Mononuclear cell (primary cell): ENCODE results near the gene ADM2. TPM values are rescaled to one million over a fixed set of nuclear protein-coding genes. Genes with fewer than 3 reads are reported as not detected.
"Not testable (repeated sequence)": the region's sequence is repeated elsewhere in the genome, so short reads cannot be mapped to it uniquely, and the experiment has no call there.

Experiments used
- H3K27me3 ChIP-seq: 2 replicates; pipeline ENCODE4 v1.6.0; 2011; ENCODE audit warnings: low read length, control low read depth; ENCODE audit not compliant: insufficient read depth
- H3K4me1 ChIP-seq: 2 replicates; pipeline ENCODE4 v1.5.1; 2011; ENCODE audit warnings: mild to moderate bottlenecking, low read length, control low read depth; ENCODE audit not compliant: insufficient read depth
- H3K4me3 ChIP-seq: 2 replicates; pipeline ENCODE4 v1.5.1; 2011; ENCODE audit warnings: mild to moderate bottlenecking, low read length, moderate library complexity
- H3K9me3 ChIP-seq: 2 replicates; pipeline ENCODE4 v1.5.1; 2011; ENCODE audit warnings: low read depth, mild to moderate bottlenecking, control low read depth, low read length
- total RNA-seq: library from RNA; depleted of rRNA; stranded (reverse); fragments of >200 nt; gene quantifications from one replicate; pipeline ENCODE4 v1.2.3, GENCODE V29; 2012

The ADM2 gene
- total RNA-seq, 1 donor, result 0.31 TPM

DNA sequence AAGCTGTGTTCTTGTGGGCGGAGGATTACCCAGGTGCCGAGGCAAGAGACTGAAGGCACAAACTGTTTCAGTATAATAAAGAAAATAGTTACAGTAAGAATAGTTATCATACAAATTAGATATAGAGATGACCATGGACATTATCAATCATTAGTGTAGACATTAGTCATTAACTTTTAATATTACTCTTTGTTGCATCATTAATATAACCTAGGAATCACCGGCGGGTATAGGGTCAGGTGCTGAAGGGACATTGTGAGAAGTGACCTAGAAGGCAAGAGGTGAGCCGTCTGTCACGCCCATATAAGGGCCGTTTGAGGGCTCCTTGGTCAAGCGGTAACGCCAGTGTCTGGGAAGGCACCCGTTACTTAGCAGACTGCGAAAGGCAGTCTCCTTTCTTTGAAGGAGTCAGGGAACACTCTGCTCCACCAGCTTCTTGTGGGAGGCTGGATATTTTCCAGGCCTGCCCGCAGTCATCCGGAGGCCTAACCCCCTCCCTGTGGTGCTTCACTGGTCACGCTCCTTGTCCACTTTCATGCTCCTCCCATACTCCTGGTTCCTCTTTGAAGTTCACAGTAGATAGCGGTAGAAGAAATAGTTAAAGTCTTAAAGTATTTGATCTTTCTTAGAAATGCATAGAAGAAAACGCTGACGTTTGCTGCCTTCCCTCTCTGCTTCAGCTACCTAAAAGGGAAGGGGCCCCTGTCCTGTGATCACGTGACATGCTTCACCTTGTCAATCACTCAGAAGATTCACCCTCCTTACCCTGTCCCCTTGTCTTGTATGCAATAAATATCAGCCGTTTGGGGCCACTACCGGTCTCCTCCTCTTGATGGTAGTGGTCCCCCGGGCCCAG, 52.7 kb downstream of the ADM2 start:
- not testable (repeated sequence) for H3K4me3 ChIP-seq, H3K9me3 ChIP-seq, H3K27me3 ChIP-seq
- peaks cover 85% of the 10 kb centered on the region for H3K4me1 ChIP-seq

DNA sequence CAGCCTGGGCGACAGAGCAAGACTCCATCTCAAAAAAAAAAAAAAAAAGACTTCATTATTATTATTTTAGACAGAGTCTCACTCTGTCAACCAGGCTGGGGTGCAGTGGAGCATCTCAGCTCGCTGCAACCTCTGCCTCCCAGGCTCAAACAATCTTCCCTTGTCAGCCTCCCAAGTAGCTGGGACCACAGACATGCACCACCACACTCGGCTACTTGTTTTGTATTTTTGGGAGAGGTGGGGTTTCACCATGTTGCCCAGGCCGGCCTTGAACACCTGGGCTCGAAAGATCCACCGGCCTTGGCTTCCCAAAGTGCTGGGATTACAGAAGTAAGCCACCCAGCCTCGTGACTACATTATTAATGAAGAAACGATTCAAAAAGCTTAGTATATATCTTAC, 53.8 kb downstream of the ADM2 start:
- no peaks in the 10 kb centered on the region for H3K27me3 ChIP-seq
- H3K4me1 ChIP-seq, result peaks cover 89% of the 10 kb centered on the region
- no peak overlapping the region for H3K4me3 ChIP-seq
- no peaks in the 10 kb centered on the region for H3K9me3 ChIP-seq

Other genes starting within 250 kb of the ADM2 start
- gene TUBGCP6, start 236.5 kb upstream of the ADM2 start, total RNA-seq, result 45.1 TPM
- 36.4 TPM for gene HDAC10, start 230.3 kb upstream of the ADM2 start, total RNA-seq
- gene MAPK12, start 219.9 kb upstream of the ADM2 start, total RNA-seq, result 0.73 TPM
- gene MAPK11, start 211.2 kb upstream of the ADM2 start, total RNA-seq, result 1.3 TPM
- 66.0 TPM for gene PLXNB2, start 173.9 kb upstream of the ADM2 start, total RNA-seq
- 1.0 TPM for gene DENND6B, start 154.5 kb upstream of the ADM2 start, total RNA-seq
- 27.5 TPM for gene PPP6R2, start 138.2 kb upstream of the ADM2 start, total RNA-seq
- gene SBF1, start 6.5 kb upstream of the ADM2 start, total RNA-seq, result 63.4 TPM
- not detected for gene MIOX, start 5.3 kb downstream of the ADM2 start, total RNA-seq
- 22.8 TPM for gene LMF2, start 26.2 kb downstream of the ADM2 start, total RNA-seq
- gene NCAPH2, start 26.7 kb downstream of the ADM2 start, total RNA-seq, result 40.6 TPM
- 33.8 TPM for gene SCO2, start 44.1 kb downstream of the ADM2 start, total RNA-seq
- 151 TPM for gene TYMP, start 48.5 kb downstream of the ADM2 start, total RNA-seq
- gene KLHDC7B, start 64.4 kb downstream of the ADM2 start, total RNA-seq, result 1.7 TPM
- not detected for gene SYCE3, start 81.4 kb downstream of the ADM2 start, total RNA-seq
- gene CPT1B, start 96.9 kb downstream of the ADM2 start, total RNA-seq, result 7.2 TPM
- 40.0 TPM for gene CHKB, start 101.3 kb downstream of the ADM2 start, total RNA-seq
- 0.10 TPM for gene MAPK8IP2, start 119.2 kb downstream of the ADM2 start, total RNA-seq
- 21.3 TPM for gene ARSA, start 146.6 kb downstream of the ADM2 start, total RNA-seq
- gene SHANK3, start 191.3 kb downstream of the ADM2 start, total RNA-seq, result under 0.01 TPM